Neuronal stem cell (in vitro differentiated cells): ENCODE data around the gene CPEB1.

ENCODE experiments used
- DNase-seq: peaks from one replicate; pipeline ENCODE4 v3.0.0-alpha.2; 2013; ENCODE audit warnings: low spot score
- H2AFZ ChIP-seq: one replicate; pipeline ENCODE4 v1.6.1; 2013; ENCODE audit warnings: mild to moderate bottlenecking, low read length, inconsistent platforms
- H2AK5ac ChIP-seq: 2 replicates; pipeline ENCODE4 v1.6.1; 2013; ENCODE audit warnings: low read depth, mild to moderate bottlenecking, inconsistent platforms, low read length, moderate library complexity, mixed read lengths
- H2BK120ac ChIP-seq: 2 replicates; pipeline ENCODE4 v1.6.1; 2013; ENCODE audit warnings: low read depth, mild to moderate bottlenecking, inconsistent platforms, low read length, moderate library complexity, mixed read lengths
- H2BK12ac ChIP-seq: one replicate; pipeline ENCODE4 v1.6.1; 2013; ENCODE audit warnings: low read length, inconsistent platforms
- H2BK15ac ChIP-seq: 2 replicates; pipeline ENCODE4 v1.6.1; 2013; ENCODE audit warnings: mild to moderate bottlenecking, low read length, inconsistent platforms, mixed read lengths
- H2BK5ac ChIP-seq: one replicate; pipeline ENCODE4 v1.6.1; 2013; ENCODE audit warnings: inconsistent platforms, mild to moderate bottlenecking, low read length, moderate library complexity
- H3K14ac ChIP-seq: one replicate; pipeline ENCODE4 v1.6.1; 2013; ENCODE audit warnings: low read length, inconsistent platforms
- H3K18ac ChIP-seq: 2 replicates; pipeline ENCODE4 v1.6.1; 2013; ENCODE audit warnings: low read length, inconsistent platforms
- H3K23ac ChIP-seq: 2 replicates; pipeline ENCODE4 v1.6.1; 2013; ENCODE audit warnings: low read depth, mild to moderate bottlenecking, mixed read lengths, low read length, inconsistent platforms; ENCODE audit not compliant: poor library complexity
- H3K27ac ChIP-seq: replicated peaks from 3 replicates; pipeline ENCODE4 v1.5.1; 2013; ENCODE audit warnings: low read length, inconsistent platforms
- H3K27me3 ChIP-seq, 3 experiments: 2 replicates each; pipeline ENCODE4 v1.6.1; 2013; ENCODE audit warnings: low read length in 3 of 3, mild to moderate bottlenecking in 2 of 3, inconsistent platforms in 1 of 3, low read depth in 1 of 3, mixed read lengths in 1 of 3, moderate library complexity in 1 of 3; ENCODE audit not compliant: control insufficient read depth in 3 of 3, insufficient read depth in 3 of 3
- H3K36me3 ChIP-seq, 2 donors: replicated peaks in 1 of 2; 2 replicates each; pipeline ENCODE4 v1.6.1; 2013; ENCODE audit warnings: low read length in 2 of 2; ENCODE audit not compliant: control insufficient read depth in 2 of 2, insufficient read depth in 2 of 2
- H3K4ac ChIP-seq: 2 replicates; pipeline ENCODE4 v1.6.1; 2013; ENCODE audit warnings: inconsistent platforms, mild to moderate bottlenecking, low read length, moderate library complexity
- H3K4me1 ChIP-seq, 2 donors: 1 replicate in 1 of 2; 2 replicates in 1 of 2; pipeline ENCODE4 v1.6.1; 2013; ENCODE audit warnings: low read length in 2 of 2, low read depth in 1 of 2; ENCODE audit not compliant: control insufficient read depth in 2 of 2, insufficient read depth in 1 of 2
- H3K4me2 ChIP-seq: one replicate; pipeline ENCODE4 v1.6.1; 2013; ENCODE audit warnings: mild to moderate bottlenecking, low read length, inconsistent platforms; ENCODE audit not compliant: insufficient read depth, poor library complexity, severe bottlenecking
- H3K4me3 ChIP-seq, 2 donors: 2 replicates each; pipeline ENCODE4 v1.5.1; 2013; ENCODE audit warnings: low read length in 2 of 2, mild to moderate bottlenecking in 2 of 2, inconsistent platforms in 1 of 2, moderate library complexity in 1 of 2
- H3K79me1 ChIP-seq: one replicate; pipeline ENCODE4 v1.6.1; 2013; ENCODE audit warnings: low read depth, mild to moderate bottlenecking, inconsistent platforms, low read length, moderate library complexity
- H3K9ac ChIP-seq: one replicate; pipeline ENCODE4 v1.6.1; 2013; ENCODE audit warnings: mild to moderate bottlenecking, low read depth, low read length, inconsistent platforms; ENCODE audit not compliant: poor library complexity
- H3K9me3 ChIP-seq, 2 donors: replicated peaks in 1 of 2; 2 replicates each; pipeline versions ENCODE3 to v1.6.1; 2013; ENCODE audit warnings: low read length in 2 of 2, mild to moderate bottlenecking in 2 of 2, inconsistent platforms in 1 of 2, low read depth in 1 of 2, mixed read lengths in 1 of 2, moderate library complexity in 1 of 2; ENCODE audit not compliant: control insufficient read depth in 2 of 2, insufficient read depth in 1 of 2
- H4K8ac ChIP-seq: one replicate; pipeline ENCODE4 v1.6.1; 2013; ENCODE audit warnings: low read depth, mild to moderate bottlenecking, inconsistent platforms, low read length, moderate library complexity
- H4K91ac ChIP-seq: one replicate; pipeline ENCODE4 v1.6.1; 2013; ENCODE audit warnings: low read length, low read depth, mild to moderate bottlenecking, inconsistent platforms; ENCODE audit not compliant: poor library complexity
- WGBS, 2 donors: extraction: QIAGEN DNeasy Blood & Tissue Kit; methylation state at CpG; one replicate each; pipeline ENCODE4 v1.1.7; 2013; ENCODE audit warnings: missing lambda C conversion rate in 2 of 2, mixed read lengths in 1 of 2; ENCODE audit not compliant: insufficient read length in 2 of 2, insufficient replicate concordance in 1 of 2; ENCODE audit errors: extremely low coverage in 2 of 2; 5-methylcytosine and 5-hydroxymethylcytosine counted together

CPEB1 gene

DNA sequence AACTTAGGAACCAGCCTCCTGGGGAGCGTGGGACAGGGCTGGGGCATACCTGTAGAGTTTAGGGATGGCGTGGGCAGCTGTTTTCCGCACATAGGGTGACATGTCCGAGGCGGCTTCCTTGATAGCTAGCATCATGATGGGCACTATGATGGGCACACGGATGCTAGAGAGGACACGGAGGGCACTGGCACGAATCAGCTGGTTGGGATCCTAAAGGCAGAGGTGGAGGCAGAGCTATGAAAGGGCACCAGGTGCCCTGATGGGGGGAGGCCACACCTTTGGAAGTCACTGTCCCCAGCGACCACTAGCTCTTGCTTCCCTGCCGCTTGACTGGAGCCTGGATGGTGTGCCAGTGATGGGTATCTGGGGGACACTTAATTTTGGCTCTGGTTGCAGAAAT lies 34.2 kb upstream of the CPEB1 start:
- H3K4me3 ChIP-seq = no peak overlapping the region
- H3K36me3 ChIP-seq = peaks cover 0 to 5% of the 10 kb centered on the region in 2 donors
- H3K4me2 ChIP-seq = no peak overlapping the region
- no peak for DNase-seq
- H3K9ac ChIP-seq = no peak overlapping the region
- no peak overlapping the region for H4K91ac ChIP-seq
- peaks cover 0 to 28% (median 3%) of the 10 kb centered on the region in 3 experiments for H3K27me3 ChIP-seq
- peak overlapping the region; percentile 0 for H3K23ac ChIP-seq
- peaks cover 0 to 2% of the 10 kb centered on the region in 2 donors for H3K9me3 ChIP-seq
- no peak overlapping the region for H3K4ac ChIP-seq
- H3K18ac ChIP-seq = peak overlapping the region; percentile 48
- H2BK12ac ChIP-seq = no peak overlapping the region
- H3K14ac ChIP-seq = peak overlapping the region; percentile 26
- no peak overlapping the region for H3K27ac ChIP-seq
- no peak overlapping the region for H2BK120ac ChIP-seq
- H3K4me1 ChIP-seq = peaks cover 0 to 6% of the 10 kb centered on the region in 2 donors
- peak overlapping the region; percentile 42 for H2AK5ac ChIP-seq
- no peak overlapping the region for H2BK5ac ChIP-seq
- WGBS, 2 donors = no CpG with 5 or more reads among the region's 10 CpGs
- no peak overlapping the region for H2AFZ ChIP-seq
- no peaks in the 10 kb centered on the region for H3K79me1 ChIP-seq
- H2BK15ac ChIP-seq = peak overlapping the region; percentile 47
- H4K8ac ChIP-seq = no peak overlapping the region

DNA sequence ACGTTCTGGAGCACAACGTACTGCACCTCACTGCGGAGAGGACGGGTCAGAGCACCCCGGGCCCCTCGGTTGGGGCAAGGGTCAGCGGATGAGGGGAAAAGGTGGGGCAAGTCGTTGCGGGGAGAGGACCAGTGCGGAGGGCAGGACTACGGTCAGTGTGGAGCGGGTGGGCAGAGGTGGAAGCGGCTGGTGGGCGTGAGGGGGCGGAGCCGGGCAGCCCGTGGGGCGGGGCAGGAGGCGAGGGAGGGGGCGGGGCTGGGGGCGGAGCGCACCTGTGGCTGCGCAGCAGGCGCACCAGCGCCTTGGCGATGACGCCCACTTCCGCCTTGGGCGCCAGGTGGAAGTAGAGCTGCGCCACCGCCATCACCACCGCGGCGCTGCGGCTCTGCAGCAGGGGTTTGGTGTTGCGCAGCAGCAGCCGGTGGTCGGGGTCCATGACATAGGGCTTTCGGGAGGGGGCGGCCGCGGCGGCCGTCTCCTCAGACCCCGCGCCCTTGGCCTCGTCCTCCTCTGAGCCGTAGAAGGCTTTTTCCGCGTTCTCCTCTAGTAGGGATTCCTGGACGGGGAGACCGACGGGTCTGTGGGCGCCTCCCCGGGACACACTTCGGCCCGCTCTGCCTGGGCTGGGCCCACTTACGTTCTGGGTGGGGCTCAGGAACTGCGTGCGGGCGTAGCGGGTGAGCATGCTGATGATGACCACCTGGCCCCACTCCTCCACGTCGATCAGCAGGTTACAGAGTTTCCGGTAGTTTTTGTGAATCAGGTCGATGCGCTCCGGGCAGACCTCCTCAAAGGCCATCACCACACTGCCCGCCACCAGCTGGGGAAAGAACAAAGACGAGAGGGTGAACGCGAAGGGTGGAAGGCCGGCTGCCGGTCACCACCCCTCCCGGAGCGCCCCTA lies 33.3 kb upstream of the CPEB1 start:
- no peak overlapping the region for H3K4ac ChIP-seq
- H2AFZ ChIP-seq = no peak overlapping the region
- no peak overlapping the region for H2BK120ac ChIP-seq
- peak overlapping the region; percentile 9 for H3K14ac ChIP-seq
- H3K36me3 ChIP-seq = peaks cover 0 to 5% of the 10 kb centered on the region in 2 donors
- H2BK12ac ChIP-seq = peak overlapping the region; percentile 68
- H3K4me1 ChIP-seq = peaks cover 0 to 6% of the 10 kb centered on the region in 2 donors
- H4K91ac ChIP-seq = no peak overlapping the region
- H3K27me3 ChIP-seq = peaks cover 0 to 28% (median 3%) of the 10 kb centered on the region in 3 experiments
- peak overlapping the region; percentile 84 for H3K4me2 ChIP-seq
- peak overlapping the region; percentile 98 for H3K18ac ChIP-seq
- H3K9ac ChIP-seq = peak overlapping the region; percentile 88
- H2AK5ac ChIP-seq = peak overlapping the region; percentile 72
- DNase-seq = peak; percentile 58
- peak overlapping the region; percentile 56 for H2BK5ac ChIP-seq
- no peak overlapping the region for H3K27ac ChIP-seq
- peak overlapping the region; percentile 19 for H4K8ac ChIP-seq
- WGBS, 2 donors = no CpG with 5 or more reads among the region's 76 CpGs
- H3K9me3 ChIP-seq = peaks cover 0 to 2% of the 10 kb centered on the region in 2 donors
- peak overlapping the region in 1 of 2 donors; percentile 90 for H3K4me3 ChIP-seq
- H3K79me1 ChIP-seq = no peaks in the 10 kb centered on the region
- peak overlapping the region; percentile 90 for H3K23ac ChIP-seq
- H2BK15ac ChIP-seq = peak overlapping the region; percentile 93

DNA sequence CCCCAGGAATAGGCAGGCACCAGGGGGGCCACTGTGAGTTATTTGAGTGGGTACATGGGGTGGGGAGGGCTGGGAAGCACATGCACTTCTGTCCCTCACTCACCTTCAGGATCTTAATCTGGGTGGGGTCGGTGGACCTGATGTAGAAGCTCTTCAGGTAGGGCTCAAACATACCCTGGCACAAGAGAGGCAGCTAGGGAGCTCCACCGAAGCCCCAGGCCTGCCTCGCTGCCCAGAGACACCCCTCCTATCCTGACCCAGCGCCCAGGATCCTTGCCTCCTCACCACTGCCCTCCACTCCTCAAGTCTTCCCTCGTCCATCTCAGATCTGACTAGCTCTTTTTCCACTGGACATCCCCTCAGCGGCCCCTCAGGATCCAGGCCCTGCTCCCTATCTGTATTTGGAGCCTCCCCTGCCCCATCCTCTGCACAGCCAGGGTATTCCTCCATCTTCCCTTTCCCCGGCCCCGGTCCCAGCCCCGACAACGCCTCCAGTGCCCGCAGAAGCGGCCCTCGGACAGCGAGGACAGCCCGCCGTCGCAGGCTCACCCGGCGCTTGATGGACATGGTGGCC lies 32.5 kb upstream of the CPEB1 start:
- peak overlapping the region; percentile 68 for H2BK12ac ChIP-seq
- no peak for DNase-seq
- H2AK5ac ChIP-seq = peak overlapping the region; percentile 72
- peak overlapping the region; percentile 84 for H3K4me2 ChIP-seq
- peaks cover 0 to 28% (median 3%) of the 10 kb centered on the region in 3 experiments for H3K27me3 ChIP-seq
- H2BK15ac ChIP-seq = peak overlapping the region; percentile 93
- peak overlapping the region; percentile 88 for H3K9ac ChIP-seq
- H3K4ac ChIP-seq = no peak overlapping the region
- peaks cover 0 to 2% of the 10 kb centered on the region in 2 donors for H3K9me3 ChIP-seq
- peak overlapping the region; percentile 56 for H2BK5ac ChIP-seq
- WGBS, 2 donors = no CpG with 5 or more reads among the region's 19 CpGs
- H3K23ac ChIP-seq = peak overlapping the region; percentile 90
- H2BK120ac ChIP-seq = no peak overlapping the region
- peaks cover 0 to 5% of the 10 kb centered on the region in 2 donors for H3K36me3 ChIP-seq
- H3K14ac ChIP-seq = no peak overlapping the region
- H4K8ac ChIP-seq = no peak overlapping the region
- no peak overlapping the region for H4K91ac ChIP-seq
- peaks cover 0 to 6% of the 10 kb centered on the region in 2 donors for H3K4me1 ChIP-seq
- H3K79me1 ChIP-seq = no peaks in the 10 kb centered on the region
- peak overlapping the region in 1 of 2 donors; percentile 90 for H3K4me3 ChIP-seq
- H2AFZ ChIP-seq = no peak overlapping the region
- peak overlapping the region; percentile 98 for H3K18ac ChIP-seq
- H3K27ac ChIP-seq = no peak overlapping the region
